ENCODE data around the gene TSPO2.
"Not testable (repeated sequence)": the region's sequence is repeated elsewhere in the genome, so short reads cannot be mapped to it uniquely, and the experiment has no call there.

DNA sequence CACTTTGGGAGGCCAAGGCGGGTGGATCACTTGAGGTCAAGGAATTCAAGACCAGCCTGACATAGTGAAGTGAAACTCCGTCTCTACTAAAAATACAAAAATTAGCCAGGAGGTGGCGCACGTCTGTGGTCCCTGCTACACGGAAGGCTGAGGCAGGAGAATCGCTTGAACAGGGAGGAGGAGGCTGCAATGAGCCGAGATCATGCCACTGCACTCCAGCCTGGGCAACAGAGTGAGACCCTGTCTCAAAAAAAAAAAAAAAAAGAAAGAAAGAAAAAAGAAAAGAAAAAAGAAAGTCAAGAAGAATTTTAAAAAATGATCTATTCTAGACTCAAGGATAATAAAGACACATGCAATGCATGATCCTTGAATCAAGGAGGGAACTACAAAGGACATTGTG is 36.0 kb upstream of the TSPO2 start:
- peak; percentile 10 for TF ChIP-seq POLR2AphosphoS5 (IDR thresholded peaks at IDR 0.05)
- TF ChIP-seq POLR2A (IDR thresholded peaks at IDR 0.05): not testable (repeated sequence)

All from prostate gland (tissue), 1 donor.